ENCODE measurements around the gene JKAMP.

The JKAMP gene

GRCh38 chr14:59481871-59482540 lies 2.3 kb upstream of the JKAMP start:
- DNase-seq = no peak

DNA sequence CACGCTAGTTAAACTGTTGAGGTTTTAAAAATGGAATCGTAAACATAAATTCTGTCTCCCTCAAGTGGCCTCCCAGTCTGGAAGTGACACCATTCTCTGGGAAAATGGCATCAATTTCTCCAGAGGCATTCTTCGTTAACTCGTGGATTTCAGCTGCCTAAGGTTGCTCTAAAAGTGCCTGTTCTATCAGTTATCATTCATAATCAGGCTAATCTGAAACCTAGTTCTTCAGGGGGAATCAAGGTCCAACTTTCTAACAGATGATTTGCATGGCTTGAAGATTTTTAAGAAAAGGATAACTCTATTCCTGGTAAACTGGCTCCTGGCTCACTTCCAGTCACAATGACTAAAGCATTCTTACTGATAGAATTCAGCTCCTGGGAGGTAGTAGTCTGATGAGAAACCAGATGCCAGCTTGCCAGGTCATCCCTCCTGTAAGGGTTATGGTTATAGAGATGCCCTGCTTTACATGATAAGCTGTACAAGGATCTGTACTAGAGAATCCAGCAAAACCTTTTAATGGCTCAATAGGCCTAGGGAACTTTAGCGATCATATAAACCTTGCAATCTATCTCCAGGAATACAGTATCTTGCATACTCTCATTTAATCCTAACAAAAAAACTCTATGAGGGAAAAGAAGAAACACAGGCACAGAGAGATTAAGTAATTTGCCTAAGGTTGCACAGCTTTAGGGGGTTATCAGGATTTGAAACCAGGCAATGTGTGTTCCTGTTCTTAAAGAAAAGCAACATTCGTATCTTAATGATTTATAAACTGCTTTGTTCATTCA lies 1.6 kb upstream of the JKAMP start:
- DNase-seq = no peak

- DNase-seq = no peak
Observed at GRCh38 chr14:59483363-59483762, 954 bp upstream of the JKAMP start.

DNA sequence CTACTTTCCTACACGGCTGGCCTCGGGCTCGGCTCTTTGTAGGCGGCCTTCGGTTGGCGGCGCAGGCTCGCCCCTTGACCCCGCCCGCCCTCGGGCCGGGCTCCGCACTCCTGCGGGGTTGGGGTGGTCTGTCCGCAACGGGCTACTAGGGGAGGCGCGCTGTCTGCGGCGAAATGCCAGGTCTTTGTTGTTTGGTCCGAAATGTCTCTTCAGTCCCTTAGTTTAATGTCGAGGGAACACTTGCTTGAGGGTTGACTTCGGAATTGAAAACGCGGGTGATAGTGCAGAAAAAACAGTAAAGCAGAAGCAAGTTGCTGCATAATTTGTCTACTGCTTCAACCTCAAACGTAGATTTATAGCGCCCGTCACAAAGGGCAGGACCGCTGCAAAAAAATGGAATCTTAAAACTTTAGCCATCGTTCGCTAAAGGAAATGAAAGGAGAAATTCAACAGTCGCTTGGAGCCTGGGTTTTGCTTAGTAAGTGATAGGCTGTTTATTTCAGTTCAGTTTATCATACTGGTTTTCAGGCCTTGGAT lies 390 bp downstream of the JKAMP start:
- DNase-seq = no peak

DNA sequence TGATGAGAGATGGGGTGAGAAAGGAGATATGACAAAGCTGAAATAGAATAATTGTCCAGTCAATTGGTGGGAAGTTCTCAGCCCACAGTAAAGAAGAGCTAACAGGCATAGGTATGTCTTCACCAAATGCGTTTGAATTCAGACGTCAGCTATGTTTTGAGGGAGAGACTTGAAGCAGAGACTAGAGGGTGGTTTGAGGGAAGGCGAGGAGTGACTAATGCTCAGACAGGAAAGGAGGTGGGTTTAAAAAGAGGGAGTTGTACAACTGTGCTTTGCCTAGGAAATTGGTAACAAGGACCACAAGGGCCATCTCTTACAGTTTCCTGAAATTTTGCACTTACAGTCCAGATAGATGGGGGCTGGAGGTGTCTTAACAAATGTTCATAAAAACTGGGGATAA lies 6.4 kb downstream of the JKAMP start:
- DNase-seq = no peak

DNA sequence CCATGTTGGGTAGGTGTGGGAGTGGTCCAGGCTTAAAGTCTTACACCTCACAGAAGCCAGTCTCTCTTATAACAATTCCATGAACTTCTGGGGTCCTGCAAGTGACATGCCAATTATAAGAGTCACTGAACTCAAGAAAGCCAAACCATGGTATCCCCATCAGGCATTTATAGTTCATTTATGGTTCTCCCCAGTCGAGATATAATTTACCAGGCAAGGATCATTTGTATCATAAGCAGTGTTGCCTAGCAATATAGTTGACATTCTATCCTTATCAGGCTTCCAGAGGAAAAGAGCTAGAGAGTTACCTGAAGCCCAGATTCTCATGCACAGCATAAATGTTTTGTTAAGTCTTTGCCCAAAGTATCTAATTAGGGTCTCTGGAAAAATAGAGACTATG lies 8.1 kb downstream of the JKAMP start:
- DNase-seq = no peak

GRCh38 chr14:59500732-59501131 lies 16.4 kb downstream of the JKAMP start:
- no peak for DNase-seq

GRCh38 chr14:59503256-59503655 lies 18.9 kb downstream of the JKAMP start:
- no peak for DNase-seq

GRCh38 chr14:59507063-59507751 lies 22.9 kb downstream of the JKAMP start:
- peak; percentile 1 for DNase-seq

DNA sequence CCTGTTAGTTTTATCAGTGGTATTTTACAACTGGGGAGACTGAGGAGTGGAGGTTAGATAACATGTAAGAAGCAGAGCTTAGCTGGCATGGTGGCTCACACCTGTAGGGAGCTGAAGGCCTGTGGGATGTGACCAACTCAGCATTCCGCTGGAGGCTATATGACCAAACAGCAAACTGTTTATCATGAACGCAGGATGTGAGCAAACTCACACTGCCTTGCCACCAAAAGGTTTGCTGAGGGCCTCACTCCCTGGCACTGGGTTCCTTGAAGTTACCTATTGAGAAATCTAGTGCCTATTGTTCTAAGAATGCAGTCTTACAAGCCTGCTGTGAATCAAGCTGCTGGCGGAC lies 23.4 kb downstream of the JKAMP start:
- DNase-seq = no peak

- DNase-seq = no peak
Observed at GRCh38 chr14:59509101-59509500, 24.8 kb downstream of the JKAMP start.

- DNase-seq = no peak
Observed at GRCh38 chr14:59510001-59510400, 25.7 kb downstream of the JKAMP start.

GRCh38 chr14:59510966-59511365 lies 26.6 kb downstream of the JKAMP start:
- DNase-seq = no peak

DNA sequence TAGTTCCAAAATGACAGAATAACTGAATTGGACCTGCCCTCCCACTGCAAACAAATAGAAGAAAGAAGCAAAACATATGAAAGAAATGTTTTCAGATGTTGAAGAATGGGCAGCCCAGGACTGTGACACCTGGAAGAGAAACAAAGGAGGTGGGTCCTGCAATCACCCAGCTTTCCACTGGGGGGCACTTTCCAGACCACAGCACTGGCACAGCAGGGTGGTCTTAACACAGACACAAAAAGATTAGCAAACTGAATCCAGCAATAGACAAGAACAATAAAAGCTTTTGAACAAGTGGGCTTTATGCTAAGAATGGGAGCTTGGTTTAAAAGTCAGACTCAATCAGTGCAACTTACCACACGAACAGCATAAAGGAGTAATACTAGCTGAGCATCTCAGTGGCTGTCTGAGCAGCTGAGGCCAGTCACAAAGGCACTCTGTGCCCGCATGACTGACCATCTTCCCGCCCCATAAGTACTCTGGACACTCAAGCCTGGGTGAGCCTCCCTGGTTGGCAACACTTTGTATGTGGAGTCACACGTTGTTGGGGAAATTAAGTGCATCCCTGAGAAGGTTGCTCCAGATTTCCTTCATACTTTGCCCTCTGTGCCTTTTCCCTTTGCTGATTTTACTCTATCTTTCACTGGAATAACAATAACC lies 27.7 kb downstream of the JKAMP start:
- no peak for DNase-seq

DNA sequence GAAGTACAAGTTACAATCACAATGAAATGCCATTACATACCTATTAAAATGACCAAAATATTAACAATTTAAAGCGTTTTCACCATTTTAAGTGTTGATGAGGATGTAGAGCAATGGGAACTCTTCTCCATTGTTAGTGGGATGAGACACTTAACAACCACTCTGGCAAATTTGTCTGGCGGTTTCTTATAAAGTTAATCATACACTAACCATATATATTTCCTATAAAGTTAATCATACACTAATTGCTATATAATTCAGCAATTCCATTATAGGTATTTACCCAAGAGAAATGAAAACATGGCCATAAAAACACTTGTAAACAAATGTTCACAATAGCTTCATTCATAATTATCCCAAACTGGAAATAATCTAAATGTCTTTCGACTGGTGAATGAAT lies 35.9 kb downstream of the JKAMP start:
- DNase-seq = no peak

GRCh38 chr14:59529189-59529588 lies 44.9 kb downstream of the JKAMP start:
- DNase-seq = no peak

DNA sequence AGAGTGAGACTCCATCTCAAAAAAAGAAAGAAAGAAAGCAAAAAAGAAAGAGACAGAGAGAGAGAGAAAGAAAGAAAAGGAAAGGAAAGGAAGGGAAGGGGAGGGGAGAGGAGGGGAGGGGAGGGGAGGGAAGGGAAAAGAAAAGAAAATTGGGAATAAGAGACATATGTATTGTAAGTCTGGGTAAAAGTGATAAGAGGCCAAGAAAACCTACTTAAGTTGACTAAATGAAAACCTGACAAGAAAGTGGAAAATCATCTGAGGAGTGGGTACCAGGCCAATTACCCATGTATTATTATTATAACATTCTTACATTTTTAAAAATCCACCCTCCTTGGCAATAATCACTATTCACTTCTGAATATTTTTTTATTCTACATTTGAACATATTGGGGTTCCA lies 46.0 kb downstream of the JKAMP start:
- no peak for DNase-seq

DNA sequence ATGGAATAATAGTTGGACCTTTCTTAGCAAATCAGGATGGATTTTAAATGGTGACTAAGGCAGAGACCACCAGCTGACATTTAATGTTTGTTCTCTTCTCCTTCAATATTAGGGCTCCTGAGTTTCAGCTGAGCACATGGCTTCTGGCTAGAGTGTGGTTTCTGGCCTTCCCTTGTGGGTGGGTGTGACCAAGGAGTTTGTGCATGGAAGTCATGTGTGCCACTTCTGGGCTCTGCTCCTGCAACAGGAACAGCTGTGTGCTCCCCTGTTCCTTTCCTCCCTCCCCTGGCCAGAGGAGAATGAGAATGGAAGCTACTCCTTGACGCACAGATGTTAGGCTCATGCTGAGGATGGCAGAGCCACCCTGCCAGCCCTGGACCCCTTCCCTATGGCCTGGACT lies 48.1 kb downstream of the JKAMP start:
- DNase-seq = no peak

GRCh38 chr14:59534361-59534987 lies 50.2 kb downstream of the JKAMP start:
- DNase-seq = no peak

GRCh38 chr14:59537476-59537875 lies 53.2 kb downstream of the JKAMP start:
- DNase-seq = no peak

GRCh38 chr14:59538936-59539335 lies 54.6 kb downstream of the JKAMP start:
- no peak for DNase-seq

DNA sequence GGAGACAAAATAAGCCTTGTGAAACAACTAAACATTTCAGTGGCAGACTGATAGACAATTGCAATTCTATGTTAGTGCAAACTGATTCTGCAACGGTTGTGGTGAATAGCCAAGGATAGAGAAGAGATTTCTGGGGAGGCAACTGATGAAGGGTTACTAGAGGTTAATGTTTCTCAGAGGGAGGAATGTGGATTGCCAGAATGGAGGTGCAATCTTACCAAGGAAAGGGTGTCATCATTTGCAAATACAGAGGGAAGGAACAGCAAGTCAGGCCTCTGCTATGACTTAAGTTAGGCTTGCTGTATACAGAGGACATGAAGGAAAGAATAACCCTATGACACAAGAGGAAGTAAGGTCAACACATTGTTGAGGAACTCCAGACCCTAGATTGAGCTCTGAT lies 56.5 kb downstream of the JKAMP start:
- DNase-seq = no peak

GRCh38 chr14:59541731-59542130 lies 57.4 kb downstream of the JKAMP start:
- DNase-seq = no peak
